Testis (tissue), 3 donors: ENCODE results near the gene ZNF76. TPM values are rescaled to one million over a fixed set of nuclear protein-coding genes. Genes with fewer than 3 reads are reported as not detected.

ENCODE experiments used
- DNase-seq: peaks from one replicate; pipeline ENCODE4 v3.0.0-alpha.2; 2019
- H3K27ac ChIP-seq, 2 donors: fragments of 200-600 bp; sonication (generic); one replicate each; pipeline ENCODE4 v1.5.1; 2019
- H3K27me3 ChIP-seq: fragments of 200-600 bp; sonication (generic); one replicate; pipeline ENCODE4 v1.5.1; 2019
- H3K36me3 ChIP-seq: fragments of 200-600 bp; sonication (generic); one replicate; pipeline ENCODE4 v1.5.1; 2017; ENCODE audit warnings: low read depth; ENCODE audit errors: missing control alignments
- H3K4me1 ChIP-seq: fragments of 200-600 bp; sonication (generic); one replicate; pipeline ENCODE4 v1.5.1; 2019
- H3K4me3 ChIP-seq, 2 donors: fragments of 200-600 bp; sonication (generic); one replicate each; pipeline ENCODE4 v1.5.1; 2017 to 2019
- H3K9me3 ChIP-seq: fragments of 200-600 bp; sonication (generic); one replicate; pipeline ENCODE4 v1.5.1; 2017
- POLR2A ChIP-seq: fragments of 450-650 bp; IDR thresholded peaks from one replicate; pipeline ENCODE4 v1.6.1; 2017; ENCODE audit warnings: antibody characterized with exemption, mild to moderate bottlenecking, moderate library complexity
- WGBS, 2 donors: methylation state at CpG; one replicate each; pipeline ENCODE4 v1.1.5; 2018; 5-methylcytosine and 5-hydroxymethylcytosine counted together
- intact Hi-C: fragments of 100-400 bp; cut with DNase I; formaldehyde crosslinking; loops from one replicate; pipeline ENCODE4 v1.15.1; 2023; ENCODE audit warnings: low total_unique reads
- polyA plus RNA-seq: library from polyadenylated mRNA; stranded (reverse); fragments of 350-450 nt; fragmentation: Illumina TruSeq; extraction: RNeasy Lipid Tissue Mini Kit (QIAGEN cat#74804); gene quantifications from one replicate; pipeline ENCODE4 v1.2.3, GENCODE V29; 2014; ENCODE audit warnings: low read depth, low replicate concordance; ENCODE audit not compliant: insufficient read depth
- total RNA-seq, 2 donors: library from RNA; depleted of rRNA; stranded (reverse); fragments of >200 nt; gene quantifications; one replicate each; pipeline ENCODE4 v1.2.3, GENCODE V29; 2016
- TF ChIP-seq, protein P1 (sequence below), 3 experiments: fragments of 450-650 bp in 2 of 3; fragments of 200-600 bp in 1 of 3; sonication (generic) in 1 of 3; IDR thresholded peaks; one replicate each; pipeline ENCODE4 v1.5.1; 2016 to 2019; ENCODE audit warnings: antibody characterized with exemption in 3 of 3, mild to moderate bottlenecking in 2 of 3, moderate library complexity in 1 of 3

ZNF76 gene
- total and polyA plus RNA-seq, 3 donors from 2014 or later: 76.9 to 97.3 (median 81.3) TPM

GRCh38 chr6:35278708-35279107 is 19.2 kb downstream of the ZNF76 start:
- WGBS, 2 donors: 89 to 97% methylated on average over 3 of the region's 3 CpGs
- H3K4me3 ChIP-seq: no peak overlapping the region
- TF ChIP-seq, protein P1, sequence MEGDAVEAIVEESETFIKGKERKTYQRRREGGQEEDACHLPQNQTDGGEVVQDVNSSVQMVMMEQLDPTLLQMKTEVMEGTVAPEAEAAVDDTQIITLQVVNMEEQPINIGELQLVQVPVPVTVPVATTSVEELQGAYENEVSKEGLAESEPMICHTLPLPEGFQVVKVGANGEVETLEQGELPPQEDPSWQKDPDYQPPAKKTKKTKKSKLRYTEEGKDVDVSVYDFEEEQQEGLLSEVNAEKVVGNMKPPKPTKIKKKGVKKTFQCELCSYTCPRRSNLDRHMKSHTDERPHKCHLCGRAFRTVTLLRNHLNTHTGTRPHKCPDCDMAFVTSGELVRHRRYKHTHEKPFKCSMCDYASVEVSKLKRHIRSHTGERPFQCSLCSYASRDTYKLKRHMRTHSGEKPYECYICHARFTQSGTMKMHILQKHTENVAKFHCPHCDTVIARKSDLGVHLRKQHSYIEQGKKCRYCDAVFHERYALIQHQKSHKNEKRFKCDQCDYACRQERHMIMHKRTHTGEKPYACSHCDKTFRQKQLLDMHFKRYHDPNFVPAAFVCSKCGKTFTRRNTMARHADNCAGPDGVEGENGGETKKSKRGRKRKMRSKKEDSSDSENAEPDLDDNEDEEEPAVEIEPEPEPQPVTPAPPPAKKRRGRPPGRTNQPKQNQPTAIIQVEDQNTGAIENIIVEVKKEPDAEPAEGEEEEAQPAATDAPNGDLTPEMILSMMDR (IDR thresholded peaks at IDR 0.05): no peak
- TF ChIP-seq POLR2A: no peak

GRCh38 chr6:35280903-35281302 is 21.4 kb downstream of the ZNF76 start:
- H3K4me3 ChIP-seq: no peak overlapping the region
- no peak for DNase-seq
- no peaks in the 10 kb centered on the region for H3K27me3 ChIP-seq
- peaks cover 3% of the 10 kb centered on the region for H3K4me1 ChIP-seq
- intact Hi-C loops: no loop called here
- no peaks in the 10 kb centered on the region for H3K36me3 ChIP-seq
- H3K27ac ChIP-seq: no peak overlapping the region
- WGBS, 2 donors: 63 to 74% methylated on average over 4 of the region's 4 CpGs
- TF ChIP-seq, protein P1 (IDR thresholded peaks at IDR 0.05): no peak
- TF ChIP-seq POLR2A: no peak
- no peaks in the 10 kb centered on the region for H3K9me3 ChIP-seq

More at GRCh38 chr6:35278708-35279107, 19.2 kb downstream of the ZNF76 start:
- Histone ChIP-seq H3K27me3 (no peaks in the 10 kb centered on the region), H3K4me1 (peaks cover 3% of the 10 kb centered on the region), H3K9me3 (no peaks in the 10 kb centered on the region), H3K27ac (no peak overlapping the region), H3K36me3 (no peaks in the 10 kb centered on the region)
- no peak for DNase-seq
- intact Hi-C loops: no loop called here

GRCh38 chr6:35282472-35282871 is 22.9 kb downstream of the ZNF76 start:
- WGBS, 2 donors: 91 to 95% methylated on average over 2 of the region's 2 CpGs
- Histone ChIP-seq H3K27me3 (no peaks in the 10 kb centered on the region), H3K4me3 (no peak overlapping the region), H3K4me1 (peaks cover 3% of the 10 kb centered on the region), H3K27ac (no peak overlapping the region), H3K36me3 (no peaks in the 10 kb centered on the region), H3K9me3 (no peaks in the 10 kb centered on the region)
- TF ChIP-seq POLR2A: no peak
- TF ChIP-seq, protein P1 (IDR thresholded peaks at IDR 0.05): no peak
- intact Hi-C loops: no loop called here
- DNase-seq: no peak

- Histone ChIP-seq H3K36me3 (no peaks in the 10 kb centered on the region), H3K27ac (no peak overlapping the region), H3K4me3 (no peak overlapping the region), H3K27me3 (no peaks in the 10 kb centered on the region), H3K9me3 (no peaks in the 10 kb centered on the region), H3K4me1 (peaks cover 3% of the 10 kb centered on the region)
- intact Hi-C loops: no loop called here
- WGBS, 2 donors: 88 to 90% methylated on average over 2 of the region's 2 CpGs
- no peak for DNase-seq
- no peak for TF ChIP-seq POLR2A
These were observed 23.8 kb downstream of the ZNF76 start for GRCh38 chr6:35283361-35283760.

- Histone ChIP-seq H3K4me3 (no peak overlapping the region), H3K36me3 (no peaks in the 10 kb centered on the region), H3K27me3 (no peaks in the 10 kb centered on the region), H3K4me1 (no peaks in the 10 kb centered on the region), H3K27ac (no peak overlapping the region), H3K9me3 (no peaks in the 10 kb centered on the region)
- no peak for TF ChIP-seq POLR2A
- TF ChIP-seq, protein P1 (IDR thresholded peaks at IDR 0.05): no peak
- WGBS, 2 donors: 95 to 99% methylated on average over 12 of the region's 12 CpGs
- DNase-seq: no peak
- intact Hi-C loops: no loop called here
These were observed 28.3 kb downstream of the ZNF76 start for GRCh38 chr6:35287671-35288396.
